Measurements from ENCODE around the gene HFE. TPM values are rescaled to one million over a fixed set of nuclear protein-coding genes. Genes with fewer than 3 reads are reported as not detected.
"Not testable (repeated sequence)": the region's sequence is repeated elsewhere in the genome, so short reads cannot be mapped to it uniquely, and the experiment has no call there.

Gene HFE
- total and polyA plus RNA-seq, 4 donors = 6.3 to 12.7 (median 8.2) TPM

GRCh38 chr6:26051665-26052310, 35.4 kb upstream of the HFE start:
- no peaks in the 10 kb centered on the region for H3K27me3 ChIP-seq (ENCODE audit: control insufficient read depth in 4 of 4, insufficient read depth in 4 of 4, low read length in 3 of 4)
- H3K9ac ChIP-seq (ENCODE audit: low read depth in 1 of 2, low read length in 2 of 2) = no peak overlapping the region
- 93% methylated on average over 4 of the region's 4 CpGs for WGBS
- DNase-seq (ENCODE audit: low spot score) = no peak
- H3K9me3 ChIP-seq (ENCODE audit: control insufficient read depth in 4 of 4, low read length in 3 of 4) = no peaks in the 10 kb centered on the region
- TF ChIP-seq FOXA2 (IDR thresholded peaks at IDR 0.05) = no peak
- no peak for TF ChIP-seq JUND (IDR thresholded peaks at IDR 0.05)
- TF ChIP-seq REST (IDR thresholded peaks at IDR 0.05) = no peak
- no peak for TF ChIP-seq YY1 (IDR thresholded peaks at IDR 0.05)
- TF ChIP-seq ATF3 (IDR thresholded peaks at IDR 0.05) = no peak
- TF ChIP-seq NR2F2 (IDR thresholded peaks at IDR 0.05) = no peak
- no peak for TF ChIP-seq SP1 (IDR thresholded peaks at IDR 0.05)
- no peak for TF ChIP-seq HNF4G (IDR thresholded peaks at IDR 0.05)
- TF ChIP-seq FOXA1 (IDR thresholded peaks at IDR 0.05) = no peak
- TF ChIP-seq HNF4A (conservative IDR thresholded peaks at IDR 0.05) = no peak
- no peak for TF ChIP-seq CTCF (IDR thresholded peaks at IDR 0.05; ENCODE audit: low read depth, low read length, missing input control)
- no peak for TF ChIP-seq TAF1 (conservative IDR thresholded peaks at IDR 0.05)
- TF ChIP-seq EGR1 (IDR thresholded peaks at IDR 0.05; ENCODE audit: low read depth in 2 of 2) = no peak
- no peak for TF ChIP-seq ZBTB33 (IDR thresholded peaks at IDR 0.05)
- no peak for TF ChIP-seq GABPA (IDR thresholded peaks at IDR 0.05 in 1 of 2, conservative IDR thresholded peaks at IDR 0.05 in 1 of 2)
- no peak for TF ChIP-seq MAX (IDR thresholded peaks at IDR 0.05)
- H3K27ac ChIP-seq (ENCODE audit: low read depth in 1 of 2, low read length in 2 of 2) = no peak overlapping the region
- H3K4me3 ChIP-seq (ENCODE audit: low read depth in 1 of 3, low read length in 3 of 3) = no peak overlapping the region
- peaks cover 2 to 16% (median 6%) of the 10 kb centered on the region in 4 donors for H3K4me1 ChIP-seq (ENCODE audit: control insufficient read depth in 4 of 4, insufficient read depth in 4 of 4, low read length in 3 of 4)
- no peaks in the 10 kb centered on the region for H3K36me3 ChIP-seq (ENCODE audit: control insufficient read depth in 4 of 4, insufficient read depth in 3 of 4, low read depth in 1 of 4, low read length in 3 of 4)

- DNase-seq (ENCODE audit: low spot score); H3K4me3 ChIP-seq (ENCODE audit: low read depth in 1 of 3, low read length in 3 of 3); H3K27me3 ChIP-seq (ENCODE audit: control insufficient read depth in 4 of 4, insufficient read depth in 4 of 4, low read length in 3 of 4); H3K27ac ChIP-seq (ENCODE audit: low read depth in 1 of 2, low read length in 2 of 2); H3K9ac ChIP-seq (ENCODE audit: low read depth in 1 of 2, low read length in 2 of 2); H3K36me3 ChIP-seq (ENCODE audit: control insufficient read depth in 4 of 4, insufficient read depth in 3 of 4, low read depth in 1 of 4, low read length in 3 of 4); H3K9me3 ChIP-seq (ENCODE audit: control insufficient read depth in 4 of 4, low read length in 3 of 4): not testable (repeated sequence)
- peaks cover 2 to 16% (median 6%) of the 10 kb centered on the region in 4 donors for H3K4me1 ChIP-seq (ENCODE audit: control insufficient read depth in 4 of 4, insufficient read depth in 4 of 4, low read length in 3 of 4)
- 94% methylated on average over 18 of the region's 18 CpGs for WGBS
Measured at GRCh38 chr6:26052762-26053250, 34.4 kb upstream of the HFE start.
